OCI-LY7 (cell line): Measurements from ENCODE around the gene PLEKHF1. TPM values are rescaled to one million over a fixed set of nuclear protein-coding genes. Genes with fewer than 3 reads are reported as not detected.

ENCODE experiments used
- BruUV-seq: library from RNA; stranded (reverse); fragments of 400-500 nt; replicated peaks from 2 replicates; lab custom pipeline; 2021; lab: Mats Ljungman, UMichigan
- CTCF ChIA-PET: fragments of 300-600 bp; sonication (Branson Sonifier 250); formaldehyde crosslinking; loops from one replicate; lab custom pipeline; 2022; ENCODE audit warnings: antibody characterized with exemption; ENCODE audit not compliant: unreplicated experiment; lab: Charles Lee
- POLR2A ChIA-PET: fragments of 300-600 bp; sonication (Branson Sonifier 250); formaldehyde crosslinking; loops from one replicate; lab custom pipeline; 2022; ENCODE audit warnings: antibody characterized with exemption; lab: Charles Lee
- DNase-seq: peaks from one replicate; pipeline ENCODE4 v3.0.0-alpha.2; 2015; ENCODE audit warnings: low spot score
- H2AFZ ChIP-seq: fragments of 200-600 bp; sonication (generic), shearing (Covaris generic); 2 replicates; pipeline ENCODE4 v1.6.1; 2014; ENCODE audit warnings: mild to moderate bottlenecking, antibody characterized with exemption, low read length, moderate library complexity
- H3K27ac ChIP-seq: fragments of 200-600 bp; sonication (generic); 2 replicates; pipeline ENCODE4 v1.5.1; 2014; ENCODE audit warnings: mixed run types, low read depth, mild to moderate bottlenecking, moderate library complexity, low read length, inconsistent platforms; ENCODE audit not compliant: poor library complexity, severe bottlenecking
- H3K36me3 ChIP-seq: fragments of 200-600 bp; sonication (generic); 2 replicates; pipeline ENCODE4 v1.6.1; 2014; ENCODE audit warnings: mild to moderate bottlenecking, antibody characterized with exemption, low read length, moderate library complexity, mixed read lengths; ENCODE audit not compliant: insufficient read depth
- H3K4me1 ChIP-seq: fragments of 200-600 bp; sonication (generic); 2 replicates; pipeline ENCODE4 v1.5.1; 2014; ENCODE audit warnings: mild to moderate bottlenecking, low read length; ENCODE audit not compliant: insufficient read depth, poor library complexity, severe bottlenecking
- H3K4me2 ChIP-seq: fragments of 200-600 bp; sonication (generic); 2 replicates; pipeline ENCODE4 v1.6.1; 2014; ENCODE audit warnings: mild to moderate bottlenecking, low read length
- H3K4me3 ChIP-seq: fragments of 200-600 bp; sonication (generic); 2 replicates; pipeline ENCODE4 v1.5.1; 2014; ENCODE audit warnings: mild to moderate bottlenecking, low read depth, low read length; ENCODE audit not compliant: poor library complexity, severe bottlenecking
- H3K79me2 ChIP-seq: fragments of 200-600 bp; sonication (generic); 2 replicates; pipeline ENCODE4 v1.6.1; 2016; ENCODE audit warnings: low read depth, mild to moderate bottlenecking, low read length, moderate library complexity, mixed read lengths; ENCODE audit not compliant: insufficient read depth
- H3K9me2 ChIP-seq: fragments of 200-600 bp; sonication (generic); 2 replicates; pipeline ENCODE4 v1.6.1; 2016; ENCODE audit warnings: mild to moderate bottlenecking, low read length, mixed read lengths; ENCODE audit not compliant: insufficient read depth
- H3K9me3 ChIP-seq: fragments of 200-600 bp; sonication (generic); 2 replicates; pipeline ENCODE4 v1.6.1; 2014; ENCODE audit warnings: mild to moderate bottlenecking, mixed run types, low read length, mixed read lengths
- H4K20me1 ChIP-seq: fragments of 200-600 bp; sonication (generic); 2 replicates; pipeline ENCODE4 v1.6.1; 2014; ENCODE audit warnings: mild to moderate bottlenecking, antibody characterized with exemption, low read length, moderate library complexity, mixed read lengths; ENCODE audit not compliant: insufficient read depth
- CTCF ChIP-seq: fragments of 200-600 bp; sonication (generic); conservative IDR thresholded peaks from 2 replicates; pipeline ENCODE4 v1.5.1; 2014; ENCODE audit warnings: mild to moderate bottlenecking, antibody characterized with exemption, low read length, moderate library complexity, mixed read lengths
- EZH2phosphoT487 ChIP-seq: fragments of 200-600 bp; sonication (generic); IDR thresholded peaks from 2 replicates; pipeline ENCODE4 v1.6.1; 2018; ENCODE audit warnings: low read depth, borderline replicate concordance, mild to moderate bottlenecking, mixed run types, antibody characterized with exemption, low read length, moderate library complexity, mixed read lengths
- intact Hi-C: fragments of 100-400 bp; cut with micrococcal nuclease; formaldehyde crosslinking; loops from one replicate; pipeline ENCODE4 v1.10.0; 2022; ENCODE audit not compliant: unreplicated experiment
- total RNA-seq, 2 experiments: library from RNA; depleted of rRNA in 1 of 2; stranded (reverse); fragments of >200 nt in 1 of 2; shearing (Covaris generic) in 1 of 2; gene quantifications; 2 replicates each; pipeline ENCODE4 v1.2.3, GENCODE V29; 2014 to 2022

PLEKHF1 gene
- total RNA-seq, 2 experiments from 2014 or later, result 5.0 to 7.0 TPM

GRCh38 chr19:29662604-29663404 is 2.5 kb upstream of the PLEKHF1 start:
- ChIA-PET POLR2A (no interaction called here), CTCF (no interaction called here)
- Histone ChIP-seq H3K27ac (no peak overlapping the region), H4K20me1 (no peaks in the 10 kb centered on the region), H3K36me3 (no peaks in the 10 kb centered on the region), H2AFZ (no peak overlapping the region), H3K9me3 (no peaks in the 10 kb centered on the region), H3K9me2 (no peaks in the 10 kb centered on the region), H3K4me1 (peaks cover 26% of the 10 kb centered on the region), H3K79me2 (no peaks in the 10 kb centered on the region), H3K4me2 (no peak overlapping the region), H3K4me3 (no peak overlapping the region)
- intact Hi-C loops, result no loop called here
- DNase-seq, result no peak
- no TSS peak for BruUV-seq
- TF ChIP-seq CTCF (no peak), EZH2phosphoT487 (no peak)

GRCh38 chr19:29663861-29664752 is 1.2 kb upstream of the PLEKHF1 start:
- ChIA-PET CTCF (interaction anchor here (1.1 kb wide), 1 partner anchor 52 kb away, joined by 3 read pairs; no protein-coding TSS in a partner anchor), POLR2A (interaction anchor here (0.7 kb wide), 1 partner anchor 744 kb away, joined by 4 read pairs; no protein-coding TSS in a partner anchor)
- intact Hi-C loops, result loop anchor here (2.0 kb wide), 2 partner anchors 53 kb away; no protein-coding TSS in a partner anchor
- Histone ChIP-seq H3K79me2 (no peaks in the 10 kb centered on the region), H3K27ac (no peak overlapping the region), H3K4me2 (peak overlapping the region; percentile 96), H3K9me2 (no peaks in the 10 kb centered on the region), H3K4me3 (peak overlapping the region; percentile 86), H4K20me1 (no peaks in the 10 kb centered on the region), H2AFZ (peak overlapping the region; percentile 90), H3K36me3 (no peaks in the 10 kb centered on the region), H3K4me1 (peaks cover 30% of the 10 kb centered on the region), H3K9me3 (no peaks in the 10 kb centered on the region)
- no peak for TF ChIP-seq EZH2phosphoT487
- TF ChIP-seq CTCF, result no peak
- DNase-seq, result no peak
- BruUV-seq, result no TSS peak
